ENCODE measurements around the gene RET.

Gene RET

GRCh38 chr10:43113201-43114087 is 36.6 kb downstream of the RET start:
- Histone ChIP-seq H3K9me3 (ENCODE audit: severe bottlenecking) (no peaks in the 10 kb centered on the region), H3K36me3 (ENCODE audit: low read depth) (no peaks in the 10 kb centered on the region), H3K27me3 (ENCODE audit: insufficient read depth, poor library complexity, severe bottlenecking) (no peaks in the 10 kb centered on the region), H3K27ac (ENCODE audit: poor library complexity, severe bottlenecking) (no peak overlapping the region), H3K4me3 (ENCODE audit: severe bottlenecking) (no peak overlapping the region), H3K4me1 (ENCODE audit: insufficient read depth, poor library complexity, severe bottlenecking) (peaks cover 5% of the 10 kb centered on the region)
- TF ChIP-seq, protein P1, sequence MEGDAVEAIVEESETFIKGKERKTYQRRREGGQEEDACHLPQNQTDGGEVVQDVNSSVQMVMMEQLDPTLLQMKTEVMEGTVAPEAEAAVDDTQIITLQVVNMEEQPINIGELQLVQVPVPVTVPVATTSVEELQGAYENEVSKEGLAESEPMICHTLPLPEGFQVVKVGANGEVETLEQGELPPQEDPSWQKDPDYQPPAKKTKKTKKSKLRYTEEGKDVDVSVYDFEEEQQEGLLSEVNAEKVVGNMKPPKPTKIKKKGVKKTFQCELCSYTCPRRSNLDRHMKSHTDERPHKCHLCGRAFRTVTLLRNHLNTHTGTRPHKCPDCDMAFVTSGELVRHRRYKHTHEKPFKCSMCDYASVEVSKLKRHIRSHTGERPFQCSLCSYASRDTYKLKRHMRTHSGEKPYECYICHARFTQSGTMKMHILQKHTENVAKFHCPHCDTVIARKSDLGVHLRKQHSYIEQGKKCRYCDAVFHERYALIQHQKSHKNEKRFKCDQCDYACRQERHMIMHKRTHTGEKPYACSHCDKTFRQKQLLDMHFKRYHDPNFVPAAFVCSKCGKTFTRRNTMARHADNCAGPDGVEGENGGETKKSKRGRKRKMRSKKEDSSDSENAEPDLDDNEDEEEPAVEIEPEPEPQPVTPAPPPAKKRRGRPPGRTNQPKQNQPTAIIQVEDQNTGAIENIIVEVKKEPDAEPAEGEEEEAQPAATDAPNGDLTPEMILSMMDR (IDR thresholded peaks at IDR 0.05; ENCODE audit: poor library complexity, severe bottlenecking), result no peak
- DNase-seq (ENCODE audit: low spot score) (no peak), ATAC-seq (ENCODE audit: low read depth) (no peak)

GRCh38 chr10:43114088-43114742 is 37.3 kb downstream of the RET start:
- no peaks in the 10 kb centered on the region for H3K27me3 ChIP-seq (ENCODE audit: insufficient read depth, poor library complexity, severe bottlenecking)
- no peak for ATAC-seq (ENCODE audit: low read depth)

DNA sequence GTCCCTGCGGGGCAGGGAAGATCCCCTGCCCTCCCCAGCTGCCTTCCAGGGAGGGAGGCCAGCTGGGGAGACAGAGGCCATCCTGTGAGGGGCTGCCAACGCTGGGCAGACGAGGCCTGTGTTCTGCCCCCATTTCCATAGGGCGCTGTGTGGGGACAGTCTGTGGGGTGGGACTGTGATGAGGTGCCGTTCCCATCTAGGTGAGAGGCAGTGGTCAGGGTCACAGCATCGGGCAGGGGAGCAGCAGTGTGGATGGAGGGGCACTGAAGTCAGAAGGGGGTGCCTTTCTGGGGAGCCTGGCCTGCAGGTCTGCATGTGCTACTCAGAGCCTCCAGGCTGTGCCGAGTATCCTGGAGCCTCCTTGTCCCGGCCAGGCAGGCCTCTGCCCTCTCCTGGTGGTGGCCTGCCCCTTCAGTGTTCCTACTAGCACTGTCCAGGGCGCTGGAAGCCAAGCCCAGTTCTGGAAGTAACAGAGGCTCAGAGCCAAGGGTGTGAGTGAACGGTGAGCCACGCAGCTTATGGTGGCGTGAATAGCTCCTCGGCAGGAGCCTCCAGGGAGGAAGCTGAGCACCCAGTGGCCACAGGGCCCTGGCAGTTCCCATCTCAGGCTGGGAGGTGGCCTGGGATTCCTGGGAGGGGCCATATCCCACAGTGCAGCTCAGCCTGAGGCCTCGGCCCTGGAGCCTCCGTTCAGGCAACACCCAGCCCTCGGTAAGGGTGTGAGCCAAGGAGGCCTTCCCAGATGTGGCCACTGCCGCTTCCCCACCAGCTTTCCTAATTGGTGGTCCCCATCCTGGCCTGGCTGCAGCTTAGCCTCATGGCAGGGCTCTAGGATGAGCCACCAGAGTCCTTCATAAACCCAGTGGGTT is 38.1 kb downstream of the RET start:
- no peaks in the 10 kb centered on the region for H3K36me3 ChIP-seq (ENCODE audit: low read depth)
- ATAC-seq (ENCODE audit: low read depth), result 0 out of 3 replicates have a peak, but pooled peaks have one; percentile 15
- H3K27ac ChIP-seq (ENCODE audit: poor library complexity, severe bottlenecking), result no peak overlapping the region
- H3K4me1 ChIP-seq (ENCODE audit: insufficient read depth, poor library complexity, severe bottlenecking), result peaks cover 5% of the 10 kb centered on the region
- no peaks in the 10 kb centered on the region for H3K27me3 ChIP-seq (ENCODE audit: insufficient read depth, poor library complexity, severe bottlenecking)
- no peak overlapping the region for H3K4me3 ChIP-seq (ENCODE audit: severe bottlenecking)
- H3K9me3 ChIP-seq (ENCODE audit: severe bottlenecking), result no peaks in the 10 kb centered on the region
- TF ChIP-seq, protein P1 (IDR thresholded peaks at IDR 0.05; ENCODE audit: poor library complexity, severe bottlenecking), result no peak
- no peak for DNase-seq (ENCODE audit: low spot score)

More at GRCh38 chr10:43114088-43114742, 37.3 kb downstream of the RET start:
- no peak for DNase-seq (ENCODE audit: low spot score)
- H3K4me1 ChIP-seq (ENCODE audit: insufficient read depth, poor library complexity, severe bottlenecking), result peaks cover 5% of the 10 kb centered on the region
- no peaks in the 10 kb centered on the region for H3K36me3 ChIP-seq (ENCODE audit: low read depth)
- H3K4me3 ChIP-seq (ENCODE audit: severe bottlenecking), result no peak overlapping the region
- no peak overlapping the region for H3K27ac ChIP-seq (ENCODE audit: poor library complexity, severe bottlenecking)
- H3K9me3 ChIP-seq (ENCODE audit: severe bottlenecking), result no peaks in the 10 kb centered on the region
- TF ChIP-seq, protein P1 (IDR thresholded peaks at IDR 0.05; ENCODE audit: poor library complexity, severe bottlenecking), result no peak

GRCh38 chr10:43115881-43116595 is 39.2 kb downstream of the RET start:
- H3K27me3 ChIP-seq (ENCODE audit: insufficient read depth, poor library complexity, severe bottlenecking), result no peaks in the 10 kb centered on the region
- no peak overlapping the region for H3K27ac ChIP-seq (ENCODE audit: poor library complexity, severe bottlenecking)
- TF ChIP-seq, protein P1 (IDR thresholded peaks at IDR 0.05; ENCODE audit: poor library complexity, severe bottlenecking), result no peak
- no peak overlapping the region for H3K4me3 ChIP-seq (ENCODE audit: severe bottlenecking)
- DNase-seq (ENCODE audit: low spot score) (no peak), ATAC-seq (ENCODE audit: low read depth) (no peak)
- H3K9me3 ChIP-seq (ENCODE audit: severe bottlenecking), result no peaks in the 10 kb centered on the region
- H3K4me1 ChIP-seq (ENCODE audit: insufficient read depth, poor library complexity, severe bottlenecking), result no peaks in the 10 kb centered on the region
- no peaks in the 10 kb centered on the region for H3K36me3 ChIP-seq (ENCODE audit: low read depth)

All from RWPE2 (cell line).